EH (cell line): Measurements from ENCODE around the gene SUGCT.
A peak's percentile ranks its signal among the peaks of the same experiment; 100 is the strongest.
"Not testable (repeated sequence)": the region's sequence is repeated elsewhere in the genome, so short reads cannot be mapped to it uniquely, and the experiment has no call there.

ENCODE experiments used
- DNase-seq: peaks from one replicate; pipeline ENCODE4 v3.0.0-alpha.2; 2015; ENCODE audit warnings: low read depth

The SUGCT gene

GRCh38 chr7:40139891-40140290, 5.1 kb downstream of the SUGCT start:
- not testable (repeated sequence) for DNase-seq

DNA sequence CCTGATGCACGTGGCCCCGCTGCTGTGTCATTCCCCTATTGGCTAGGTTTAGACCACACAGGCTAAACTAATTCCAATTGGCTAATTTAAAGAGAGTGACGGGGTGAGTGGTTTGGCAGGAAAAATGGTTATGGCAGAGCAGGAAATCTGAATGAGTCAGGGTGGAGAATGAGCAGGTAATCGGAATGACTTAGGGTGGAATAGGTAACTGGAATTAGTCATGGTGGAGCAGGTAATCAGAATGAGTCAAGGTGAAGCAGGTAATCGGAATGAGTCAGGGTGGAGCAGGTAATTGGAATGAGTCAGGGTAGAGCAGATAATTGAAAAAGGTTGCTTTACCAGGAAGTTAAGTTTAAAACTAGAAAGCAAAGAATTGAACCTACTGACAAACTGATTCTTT, 7.1 kb downstream of the SUGCT start:
- DNase-seq, result not testable (repeated sequence)

GRCh38 chr7:40145596-40146130, 10.9 kb downstream of the SUGCT start:
- DNase-seq, result not testable (repeated sequence)

DNA sequence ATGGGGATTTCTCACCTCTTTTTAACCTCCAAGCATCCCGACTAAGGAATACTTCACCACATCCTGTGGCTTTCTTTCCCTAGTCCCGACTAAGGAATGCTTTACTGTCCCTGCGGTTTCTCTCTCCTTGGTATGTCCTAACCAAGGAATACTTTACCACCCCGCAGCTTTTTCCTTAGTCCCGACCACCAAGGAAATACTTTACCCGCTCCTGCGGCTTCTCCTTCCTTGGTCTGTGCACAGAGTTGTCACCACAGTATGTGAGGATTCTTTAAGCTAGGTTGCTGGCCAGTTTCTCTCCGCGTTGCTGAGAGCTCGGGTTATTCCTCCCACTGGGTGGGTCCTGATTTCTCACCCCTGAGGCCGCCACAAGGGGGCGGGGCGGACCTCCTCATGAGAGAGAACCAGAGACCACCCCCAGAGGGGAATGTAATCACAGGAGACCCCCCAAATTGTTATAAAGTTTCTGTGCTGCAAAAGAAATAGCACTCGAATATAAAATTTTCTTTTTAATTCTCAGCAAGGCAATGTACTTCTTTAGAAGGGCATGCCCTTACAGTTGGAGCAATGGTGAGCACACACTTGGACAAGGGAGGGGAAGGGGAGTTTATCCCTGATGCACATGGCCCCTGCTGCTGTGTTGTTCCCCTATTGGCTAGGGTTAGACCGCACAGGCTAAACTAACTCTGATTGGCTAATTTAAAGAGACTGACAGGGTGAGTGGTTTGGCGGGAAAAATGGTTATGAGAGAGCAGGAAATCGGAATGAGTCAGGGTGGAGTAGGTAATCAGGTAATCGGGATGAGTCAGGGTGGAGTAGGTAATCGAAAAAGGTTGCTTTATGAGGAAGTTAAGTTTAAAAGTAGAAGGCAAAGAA, 12.8 kb downstream of the SUGCT start:
- DNase-seq, result peak; percentile 31

- not testable (repeated sequence) for DNase-seq
These were observed 13.4 kb downstream of the SUGCT start for GRCh38 chr7:40148247-40148580.

- no peak for DNase-seq
These were observed 13.9 kb downstream of the SUGCT start for GRCh38 chr7:40148671-40149070.

DNA sequence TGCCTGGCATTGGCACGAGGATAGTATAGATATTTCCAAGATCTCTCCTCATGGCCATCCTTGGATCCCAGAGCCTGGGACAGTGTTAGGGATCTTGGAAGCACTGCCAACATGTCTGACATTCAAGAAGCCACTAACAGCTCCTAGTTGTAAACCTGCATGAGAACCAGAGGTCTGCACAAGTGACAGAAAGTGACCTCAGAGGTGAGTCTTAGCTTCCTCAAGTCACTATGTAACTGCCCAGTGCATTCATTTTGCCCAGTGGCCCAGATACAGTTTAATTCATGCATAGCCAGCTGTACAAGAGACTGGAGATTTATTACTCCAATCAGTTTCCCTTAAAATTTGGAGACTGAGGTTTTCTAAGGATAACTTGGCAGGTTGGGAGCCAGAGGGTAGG, 16.7 kb downstream of the SUGCT start:
- no peak for DNase-seq

- DNase-seq, result peak; percentile 13
These were observed 22.2 kb downstream of the SUGCT start for GRCh38 chr7:40156988-40157387.

- peak; percentile 57 for DNase-seq
These were observed 27.7 kb downstream of the SUGCT start for GRCh38 chr7:40162516-40162915.

GRCh38 chr7:40165216-40165615, 30.4 kb downstream of the SUGCT start:
- no peak for DNase-seq

- DNase-seq, result no peak
These were observed 32.5 kb downstream of the SUGCT start for GRCh38 chr7:40167291-40167690.

GRCh38 chr7:40168266-40168665, 33.5 kb downstream of the SUGCT start:
- not testable (repeated sequence) for DNase-seq

- DNase-seq, result not testable (repeated sequence)
These were observed 38.3 kb downstream of the SUGCT start for GRCh38 chr7:40173121-40173520.

DNA sequence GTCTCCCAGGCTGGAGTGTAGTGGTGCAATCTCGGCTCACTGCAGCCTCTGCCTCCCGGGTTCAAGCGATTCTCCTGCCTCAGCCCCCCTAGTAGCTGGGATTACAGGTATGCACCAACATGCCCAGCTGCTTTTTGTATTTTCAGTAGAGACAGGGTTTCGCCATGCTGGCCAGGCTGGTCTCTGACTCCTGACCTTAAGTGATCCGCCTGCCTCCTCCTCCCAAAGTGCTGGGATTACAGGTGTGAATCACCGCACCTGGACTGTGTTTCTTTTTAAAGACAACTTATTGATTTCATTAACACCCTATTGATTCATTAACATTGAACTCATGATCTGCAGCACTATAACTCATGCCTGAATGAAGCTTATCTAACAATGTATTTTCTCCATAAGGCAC, 40.5 kb downstream of the SUGCT start:
- not testable (repeated sequence) for DNase-seq

DNA sequence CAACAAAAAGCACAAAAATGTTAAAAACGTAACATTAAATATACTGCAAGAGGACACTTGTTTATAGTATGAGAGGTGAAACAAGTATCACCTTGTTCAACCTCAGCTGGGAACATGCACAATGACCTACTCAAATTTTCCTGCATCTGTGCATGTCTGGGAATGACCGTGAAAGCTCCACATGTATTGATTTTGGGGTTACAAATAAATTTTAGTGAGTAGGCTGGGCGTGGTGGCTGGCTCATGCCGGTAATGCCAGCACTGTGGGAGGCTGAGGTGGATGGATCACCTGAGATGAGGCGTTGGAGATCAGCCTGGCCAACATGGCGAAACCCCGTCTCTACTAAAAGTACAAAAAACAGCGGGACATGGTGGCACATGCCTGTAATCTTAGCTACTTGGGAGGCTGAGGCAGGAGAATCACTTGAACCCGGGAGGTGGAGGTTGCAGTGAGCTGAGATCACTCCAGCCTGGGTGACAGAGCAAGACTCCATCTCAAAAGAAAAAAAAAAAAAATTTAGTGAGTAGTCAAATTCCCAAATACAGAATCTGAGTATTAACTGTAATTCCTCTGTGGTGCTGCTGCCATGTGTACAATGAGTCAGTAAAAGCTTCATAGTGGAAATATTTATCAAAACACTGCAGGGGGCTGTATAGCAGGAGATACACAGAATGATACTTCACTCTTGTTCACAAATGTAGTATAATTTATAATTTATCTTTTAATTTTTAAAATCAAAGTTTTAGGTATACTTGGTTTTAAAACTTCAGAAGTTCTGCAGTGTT, 41.1 kb downstream of the SUGCT start:
- DNase-seq, result peak; percentile 66

DNA sequence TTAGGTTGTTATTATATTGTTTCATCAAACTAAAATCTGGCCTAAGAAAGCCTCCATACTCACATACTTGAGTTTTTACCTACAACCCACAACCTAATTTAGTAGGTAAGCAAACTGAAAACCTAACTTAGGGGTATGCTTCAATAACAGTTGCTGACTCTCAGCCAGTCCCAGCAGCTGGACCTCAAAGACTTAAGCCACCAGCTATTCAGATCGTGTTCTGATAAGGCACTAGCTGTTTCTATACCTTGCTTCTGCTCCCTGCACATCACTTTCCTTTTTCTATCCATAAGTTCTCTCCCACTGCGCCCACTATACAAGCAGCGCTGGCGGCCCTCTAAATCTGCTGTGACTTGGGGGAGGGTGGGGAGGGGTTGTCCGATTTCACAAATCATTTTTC, 42.3 kb downstream of the SUGCT start:
- no peak for DNase-seq

DNA sequence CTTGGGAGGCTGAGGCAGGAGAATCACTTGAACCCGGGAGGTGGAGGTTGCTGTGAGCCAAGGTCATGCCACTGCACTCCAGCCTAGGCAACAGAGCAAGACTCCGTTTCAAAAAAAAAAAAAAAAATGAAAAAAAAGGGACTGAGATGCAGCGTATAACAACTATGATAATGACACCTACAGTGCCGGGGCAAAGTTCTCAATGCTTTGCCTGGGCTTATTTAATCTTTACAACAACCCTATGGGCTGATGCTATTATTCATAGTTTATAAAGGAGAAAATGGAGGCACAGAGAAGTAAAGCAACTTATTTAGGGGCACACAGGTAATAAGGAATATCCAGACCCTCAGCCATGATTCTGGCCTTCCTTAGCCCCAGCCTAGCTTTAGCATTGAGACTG, 47.6 kb downstream of the SUGCT start:
- DNase-seq, result no peak

- no peak for DNase-seq
These were observed 51.8 kb downstream of the SUGCT start for GRCh38 chr7:40186586-40186985.

DNA sequence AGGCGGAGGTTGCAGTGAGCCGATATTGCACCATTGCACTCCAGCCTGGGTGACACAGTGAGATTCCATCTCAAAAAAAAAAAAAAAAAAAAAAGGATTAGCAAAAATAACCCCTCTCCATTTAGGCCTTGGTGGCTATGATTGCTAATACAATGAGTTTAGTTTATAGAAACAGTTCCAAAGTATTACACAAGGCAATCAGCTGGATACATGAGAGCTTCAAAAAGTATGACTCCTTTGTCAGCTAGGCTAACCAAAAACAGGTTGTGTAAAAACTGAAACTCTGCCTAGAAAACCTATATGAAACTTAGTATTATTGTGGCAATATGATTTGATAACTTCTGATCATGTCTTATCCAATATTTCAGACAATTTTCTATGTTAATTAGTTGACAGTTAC, 57.2 kb downstream of the SUGCT start:
- peak; percentile 37 for DNase-seq

GRCh38 chr7:40194745-40195144, 59.9 kb downstream of the SUGCT start:
- DNase-seq, result peak; percentile 36

DNA sequence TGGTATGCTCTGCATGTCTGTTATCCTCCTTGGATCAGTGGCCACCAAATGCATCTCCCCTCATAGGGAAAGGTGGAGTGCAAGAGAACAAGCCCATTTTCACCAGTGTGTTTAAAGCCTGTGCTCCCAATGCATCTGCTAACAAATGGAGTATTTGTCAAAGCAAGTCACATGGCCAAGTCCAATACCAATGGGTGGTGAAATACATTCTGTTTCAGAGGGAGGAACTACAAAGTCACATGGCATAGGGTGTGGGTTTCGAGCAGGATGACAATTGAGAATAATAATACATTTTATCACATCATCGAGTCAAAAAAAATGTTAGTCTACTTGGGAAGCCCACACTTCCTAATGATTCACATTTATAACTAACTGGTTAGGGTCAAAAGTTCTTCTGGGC, 62.7 kb downstream of the SUGCT start:
- no peak for DNase-seq

- peak; percentile 83 for DNase-seq
These were observed 64.4 kb downstream of the SUGCT start for GRCh38 chr7:40199076-40199802.
